HepG2 (cell line): ENCODE data around the gene CAPN9. TPM values are rescaled to one million over a fixed set of nuclear protein-coding genes. Genes with fewer than 3 reads are reported as not detected.

Source experiments
- AGO1 ChIP-seq: fragments of 200-400 bp; formaldehyde crosslinking; IDR thresholded peaks from 2 replicates; pipeline ENCODE4 v1.6.1; 2017; ENCODE audit warnings: mild to moderate bottlenecking, low read depth, low read length, moderate library complexity; ENCODE audit not compliant: poor library complexity, severe bottlenecking
- DNMT1 ChIP-seq: sonication (generic); formaldehyde crosslinking; IDR thresholded peaks from 2 replicates; pipeline ENCODE4 v1.5.1; 2020; ENCODE audit warnings: mild to moderate bottlenecking, missing genetic modification reagents
- FOXP1 ChIP-seq, 2 experiments: fragments of 450-650 bp in 1 of 2; IDR thresholded peaks; 2 replicates each; pipeline ENCODE4 v1.6.1; 2017 to 2018; ENCODE audit warnings: antibody characterized with exemption in 1 of 2
- GFI1 ChIP-seq: sonication (generic); formaldehyde crosslinking; IDR thresholded peaks from 2 replicates; pipeline ENCODE4 v1.5.0; 2020; ENCODE audit warnings: missing genetic modification reagents, mild to moderate bottlenecking, borderline replicate concordance
- MEF2D ChIP-seq: sonication (generic); formaldehyde crosslinking; IDR thresholded peaks from 2 replicates; pipeline ENCODE4 v1.5.1; 2020; ENCODE audit warnings: mild to moderate bottlenecking, missing genetic modification reagents
- NKX3-1 ChIP-seq: sonication (generic); formaldehyde crosslinking; IDR thresholded peaks from 2 replicates; pipeline ENCODE4 v1.5.0; 2020; ENCODE audit warnings: missing genetic modification reagents
- NR2F1 ChIP-seq, 2 experiments: fragments of 450-650 bp in 1 of 2; formaldehyde crosslinking in 1 of 2; IDR thresholded peaks; 2 replicates each; pipeline versions ENCODE4 v1.5.0 to v1.6.1; 2016 to 2020; ENCODE audit warnings: mild to moderate bottlenecking in 1 of 2, missing compliant biosample characterization in 1 of 2, missing genetic modification reagents in 1 of 2, moderate library complexity in 1 of 2
- THYN1 ChIP-seq: sonication (generic); formaldehyde crosslinking; IDR thresholded peaks from 2 replicates; pipeline ENCODE4 v1.8.1; 2023; ENCODE audit warnings: low read depth, mild to moderate bottlenecking, moderate library complexity, missing genetic modification reagents, borderline replicate concordance
- XBP1 ChIP-seq: sonication (generic); formaldehyde crosslinking; IDR thresholded peaks from 2 replicates; pipeline ENCODE4 v1.5.0; 2020; ENCODE audit warnings: missing genetic modification reagents
- ZNF121 ChIP-seq: sonication (generic); formaldehyde crosslinking; IDR thresholded peaks from 2 replicates; pipeline ENCODE4 v1.5.0; 2020; ENCODE audit warnings: mild to moderate bottlenecking, missing genetic modification reagents
- ZNF225 ChIP-seq: sonication (generic); formaldehyde crosslinking; IDR thresholded peaks from 2 replicates; pipeline ENCODE4 v1.4.0; 2020; ENCODE audit warnings: mild to moderate bottlenecking, missing genetic modification reagents
- ZNF230 ChIP-seq: sonication (generic); formaldehyde crosslinking; IDR thresholded peaks from 2 replicates; pipeline ENCODE4 v1.4.0; 2020; ENCODE audit warnings: mild to moderate bottlenecking, missing genetic modification reagents
- ZNF431 ChIP-seq: sonication (generic); formaldehyde crosslinking; IDR thresholded peaks from 2 replicates; pipeline ENCODE4 v1.9.0; 2022; ENCODE audit warnings: missing genetic modification reagents, low read depth, mild to moderate bottlenecking, borderline replicate concordance
- polyA plus RNA-seq, 8 experiments: library from polyadenylated mRNA; depleted of rRNA in 3 of 8; stranded (reverse) in 7 of 8; unstranded in 1 of 8; fragments of >200 nt; fragmentation: Illumina TruSeq in 4 of 8; extraction: Trizol in 4 of 8; gene quantifications; 2 replicates each; pipeline versions ENCODE4 v1.2.1 to v1.2.3, GENCODE V29; 2011 to 2016; ENCODE audit warnings: low read depth in 4 of 8, missing spikeins in 1 of 8, mixed read lengths in 1 of 8; ENCODE audit not compliant: insufficient read depth in 1 of 8
- total RNA-seq, 5 experiments: library from RNA; depleted of rRNA; stranded (reverse); fragments of >200 nt; fragmentation: Illumina TruSeq; extraction: Trizol; gene quantifications; 2 replicates each; pipeline ENCODE4 v1.2.3, GENCODE V29; 2016; ENCODE audit warnings: low read depth in 1 of 5
- TF ChIP-seq, protein P1 (sequence below): IDR thresholded peaks from 2 replicates; pipeline ENCODE4 v1.6.1; 2016; ENCODE audit warnings: control low read depth
- TF ChIP-seq, protein P2 (sequence below): sonication (generic); formaldehyde crosslinking; IDR thresholded peaks from 2 replicates; pipeline ENCODE4 v1.4.0; 2020; ENCODE audit warnings: mild to moderate bottlenecking, missing genetic modification reagents
- TF ChIP-seq, protein P3 (sequence below): sonication (generic); formaldehyde crosslinking; IDR thresholded peaks from 2 replicates; pipeline ENCODE4 v1.5.0; 2020; ENCODE audit warnings: missing genetic modification reagents
- TF ChIP-seq, protein P4 (sequence below): IDR thresholded peaks from 2 replicates; pipeline ENCODE4 v1.6.1; 2016; ENCODE audit warnings: low read depth, borderline replicate concordance
- TF ChIP-seq, protein P5 (sequence below): sonication (generic); formaldehyde crosslinking; IDR thresholded peaks from 2 replicates; pipeline ENCODE4 v1.4.0; 2020; ENCODE audit warnings: mild to moderate bottlenecking, missing genetic modification reagents
- TF ChIP-seq, protein P6 (sequence below): sonication (generic); formaldehyde crosslinking; IDR thresholded peaks from 2 replicates; pipeline ENCODE4 v1.8.0; 2022; ENCODE audit warnings: missing genetic modification reagents, mild to moderate bottlenecking, borderline replicate concordance
- TF ChIP-seq, protein P7 (sequence below): sonication (generic); formaldehyde crosslinking; IDR thresholded peaks from 2 replicates; pipeline ENCODE4 v1.5.1; 2020; ENCODE audit warnings: missing genetic modification reagents, mild to moderate bottlenecking, borderline replicate concordance
- TF ChIP-seq, protein P8 (sequence below): sonication (generic); formaldehyde crosslinking; IDR thresholded peaks from 2 replicates; pipeline ENCODE4 v1.8.0; 2022; ENCODE audit warnings: missing genetic modification reagents, mild to moderate bottlenecking, inconsistent platforms, borderline replicate concordance

CAPN9 gene
- total and polyA plus RNA-seq, 2 of the 13 experiments (the other 11 are each of a cell fraction or from before 2014, with no cell fraction given), result 0.04 to 0.31 TPM

DNA sequence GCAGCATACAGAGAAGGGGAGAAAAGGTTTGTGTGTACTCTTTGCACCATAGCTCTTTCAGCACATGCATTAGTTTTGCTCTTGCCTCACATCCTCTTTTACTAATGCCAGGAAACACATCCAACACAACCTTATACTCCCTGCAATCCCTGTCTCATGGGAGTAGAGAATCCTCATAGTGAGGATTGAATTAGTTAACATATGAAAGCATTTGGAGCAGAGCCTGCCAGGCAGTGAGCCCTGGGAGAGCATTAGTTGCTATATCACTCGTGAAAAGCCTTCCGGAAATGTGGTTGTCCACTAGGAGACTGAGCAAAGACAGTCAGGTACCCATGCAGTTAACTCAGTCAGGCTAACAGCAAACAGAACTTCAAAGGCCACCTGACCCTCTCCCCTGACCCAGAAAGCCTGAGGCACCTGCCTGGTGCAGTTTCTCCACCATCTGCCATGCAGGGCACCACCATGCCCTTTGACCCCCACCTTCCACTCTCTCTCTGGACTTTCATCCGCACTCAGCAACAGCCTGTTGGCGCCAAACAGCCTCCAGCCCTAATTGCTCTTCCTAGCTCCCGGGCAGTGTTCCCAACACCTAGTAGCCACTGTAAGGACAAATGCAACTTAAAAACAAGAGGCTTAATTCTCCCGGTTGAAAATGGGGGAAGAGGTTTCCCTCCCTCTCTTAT is 18.3 kb upstream of the CAPN9 start (continued):
- TF ChIP-seq, protein P1, sequence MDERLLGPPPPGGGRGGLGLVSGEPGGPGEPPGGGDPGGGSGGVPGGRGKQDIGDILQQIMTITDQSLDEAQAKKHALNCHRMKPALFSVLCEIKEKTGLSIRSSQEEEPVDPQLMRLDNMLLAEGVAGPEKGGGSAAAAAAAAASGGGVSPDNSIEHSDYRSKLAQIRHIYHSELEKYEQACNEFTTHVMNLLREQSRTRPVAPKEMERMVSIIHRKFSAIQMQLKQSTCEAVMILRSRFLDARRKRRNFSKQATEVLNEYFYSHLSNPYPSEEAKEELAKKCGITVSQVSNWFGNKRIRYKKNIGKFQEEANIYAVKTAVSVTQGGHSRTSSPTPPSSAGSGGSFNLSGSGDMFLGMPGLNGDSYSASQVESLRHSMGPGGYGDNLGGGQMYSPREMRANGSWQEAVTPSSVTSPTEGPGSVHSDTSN (CRISPR knock-in tag), result no peak
- TF ChIP-seq XBP1 (CRISPR knock-in tag) (no peak), NR2F1 (CRISPR knock-in tag; IDR thresholded peaks at IDR 0.05) (peak; percentile 100), MEF2D (CRISPR knock-in tag) (peak; percentile 92), ZNF230 (peak; percentile 68; the same call in 1 of the 2 replicates), ZNF431 (CRISPR knock-in tag) (peak; percentile 93), NKX3-1 (CRISPR knock-in tag) (peak; percentile 73; the same call in 1 of the 2 replicates), AGO1 (no peak), ZNF121 (CRISPR knock-in tag) (peak; percentile 15; the same call in 1 of the 2 replicates), THYN1 (CRISPR knock-in tag) (no peak), DNMT1 (CRISPR knock-in tag) (no peak), ZNF225 (CRISPR knock-in tag) (no peak), GFI1 (CRISPR knock-in tag) (peak; percentile 69; the same call in 1 of the 2 replicates), FOXP1 (IDR thresholded peaks at IDR 0.05) (no peak), FOXP1 (CRISPR knock-in tag; IDR thresholded peaks at IDR 0.05) (peak; percentile 84; the same call in 1 of the 2 replicates)
- TF ChIP-seq, protein P2, sequence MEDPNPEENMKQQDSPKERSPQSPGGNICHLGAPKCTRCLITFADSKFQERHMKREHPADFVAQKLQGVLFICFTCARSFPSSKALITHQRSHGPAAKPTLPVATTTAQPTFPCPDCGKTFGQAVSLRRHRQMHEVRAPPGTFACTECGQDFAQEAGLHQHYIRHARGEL, result no peak
- TF ChIP-seq, protein P3, sequence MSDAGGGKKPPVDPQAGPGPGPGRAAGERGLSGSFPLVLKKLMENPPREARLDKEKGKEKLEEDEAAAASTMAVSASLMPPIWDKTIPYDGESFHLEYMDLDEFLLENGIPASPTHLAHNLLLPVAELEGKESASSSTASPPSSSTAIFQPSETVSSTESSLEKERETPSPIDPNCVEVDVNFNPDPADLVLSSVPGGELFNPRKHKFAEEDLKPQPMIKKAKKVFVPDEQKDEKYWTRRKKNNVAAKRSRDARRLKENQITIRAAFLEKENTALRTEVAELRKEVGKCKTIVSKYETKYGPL, result no peak
- TF ChIP-seq, protein P4, sequence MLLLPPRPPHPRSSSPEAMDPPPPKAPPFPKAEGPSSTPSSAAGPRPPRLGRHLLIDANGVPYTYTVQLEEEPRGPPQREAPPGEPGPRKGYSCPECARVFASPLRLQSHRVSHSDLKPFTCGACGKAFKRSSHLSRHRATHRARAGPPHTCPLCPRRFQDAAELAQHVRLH (CRISPR knock-in tag), result peak; percentile 92
- TF ChIP-seq, protein P5, sequence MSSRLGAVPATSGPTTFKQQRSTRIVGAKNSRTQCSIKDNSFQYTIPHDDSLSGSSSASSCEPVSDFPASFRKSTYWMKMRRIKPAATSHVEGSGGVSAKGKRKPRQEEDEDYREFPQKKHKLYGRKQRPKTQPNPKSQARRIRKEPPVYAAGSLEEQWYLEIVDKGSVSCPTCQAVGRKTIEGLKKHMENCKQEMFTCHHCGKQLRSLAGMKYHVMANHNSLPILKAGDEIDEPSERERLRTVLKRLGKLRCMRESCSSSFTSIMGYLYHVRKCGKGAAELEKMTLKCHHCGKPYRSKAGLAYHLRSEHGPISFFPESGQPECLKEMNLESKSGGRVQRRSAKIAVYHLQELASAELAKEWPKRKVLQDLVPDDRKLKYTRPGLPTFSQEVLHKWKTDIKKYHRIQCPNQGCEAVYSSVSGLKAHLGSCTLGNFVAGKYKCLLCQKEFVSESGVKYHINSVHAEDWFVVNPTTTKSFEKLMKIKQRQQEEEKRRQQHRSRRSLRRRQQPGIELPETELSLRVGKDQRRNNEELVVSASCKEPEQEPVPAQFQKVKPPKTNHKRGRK (CRISPR knock-in tag), result peak; percentile 44; the same call in 1 of the 2 replicates
- TF ChIP-seq, protein P6, sequence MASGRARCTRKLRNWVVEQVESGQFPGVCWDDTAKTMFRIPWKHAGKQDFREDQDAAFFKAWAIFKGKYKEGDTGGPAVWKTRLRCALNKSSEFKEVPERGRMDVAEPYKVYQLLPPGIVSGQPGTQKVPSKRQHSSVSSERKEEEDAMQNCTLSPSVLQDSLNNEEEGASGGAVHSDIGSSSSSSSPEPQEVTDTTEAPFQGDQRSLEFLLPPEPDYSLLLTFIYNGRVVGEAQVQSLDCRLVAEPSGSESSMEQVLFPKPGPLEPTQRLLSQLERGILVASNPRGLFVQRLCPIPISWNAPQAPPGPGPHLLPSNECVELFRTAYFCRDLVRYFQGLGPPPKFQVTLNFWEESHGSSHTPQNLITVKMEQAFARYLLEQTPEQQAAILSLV (CRISPR knock-in tag), result peak; percentile 72; the same call in 1 of the 2 replicates
- TF ChIP-seq, protein P7, sequence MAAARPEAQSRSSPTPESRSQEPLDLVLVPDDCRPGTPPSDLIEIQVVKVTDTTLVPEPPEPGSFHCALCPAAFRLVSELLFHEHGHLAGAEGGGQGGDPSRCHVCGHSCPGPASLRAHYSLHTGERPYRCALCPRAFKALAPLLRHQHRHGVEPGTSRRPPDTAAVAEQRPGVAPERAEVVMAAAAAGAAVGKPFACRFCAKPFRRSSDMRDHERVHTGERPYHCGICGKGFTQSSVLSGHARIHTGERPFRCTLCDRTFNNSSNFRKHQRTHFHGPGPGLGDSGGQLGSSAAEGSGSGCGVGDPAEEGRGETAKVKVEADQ, result peak; percentile 90
- TF ChIP-seq, protein P8, sequence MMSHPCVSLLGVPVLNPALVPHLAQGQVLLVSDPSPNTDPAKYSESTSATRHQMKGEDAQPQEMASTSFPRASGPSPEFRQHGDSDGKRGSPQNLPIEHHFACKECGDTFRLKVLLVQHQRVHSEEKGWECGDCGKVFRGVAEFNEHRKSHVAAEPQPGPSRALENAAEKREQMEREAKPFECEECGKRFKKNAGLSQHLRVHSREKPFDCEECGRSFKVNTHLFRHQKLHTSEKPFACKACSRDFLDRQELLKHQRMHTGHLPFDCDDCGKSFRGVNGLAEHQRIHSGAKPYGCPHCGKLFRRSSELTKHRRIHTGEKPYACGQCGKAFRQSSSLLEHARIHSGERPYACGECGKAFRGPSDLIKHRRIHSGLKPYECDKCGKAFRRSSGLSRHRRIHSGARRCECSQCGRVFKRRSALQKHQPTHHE (CRISPR knock-in tag), result peak; percentile 83; the same call in 1 of the 2 replicates
